ENCODE data around the gene DSCAM. TPM values are rescaled to one million over a fixed set of nuclear protein-coding genes. Genes with fewer than 3 reads are reported as not detected.

The DSCAM gene
- total RNA-seq, 1 donor from 2014 or later: not detected

- H3K36me3 ChIP-seq: no peaks in the 10 kb centered on the region
- Mint-ChIP-seq H3K4me3 (no peak overlapping the region), H3K36me3 (no peaks in the 10 kb centered on the region), H3K4me1 (peaks cover 6% of the 10 kb centered on the region), H3K27ac (no peak overlapping the region), H3K9me3 (no peaks in the 10 kb centered on the region), H3K27me3 (ENCODE audit: insufficient read depth, low read depth) (peaks cover 25% of the 10 kb centered on the region)
- H3F3A ChIP-seq (ENCODE audit: low read depth): peaks cover 7% of the 10 kb centered on the region
- TF ChIP-seq CTCF (IDR thresholded peaks at IDR 0.05) (no peak), EZH2 (IDR thresholded peaks at IDR 0.05) (no peak), EZH2phosphoT487 (IDR thresholded peaks at IDR 0.05) (no peak)
- peaks cover 5% of the 10 kb centered on the region for H3K4me1 ChIP-seq
- H3K79me2 ChIP-seq (ENCODE audit: low read depth): no peaks in the 10 kb centered on the region
- no peaks in the 10 kb centered on the region for H4K20me1 ChIP-seq (ENCODE audit: low read depth)
- H3K9me3 ChIP-seq (ENCODE audit: low read depth): no peaks in the 10 kb centered on the region
- DNase-seq (ENCODE audit: low spot score): no peak
- no peak overlapping the region for H3K27ac ChIP-seq
- H3K4me3 ChIP-seq: no peak overlapping the region
- peaks cover 38% of the 10 kb centered on the region for H3K27me3 ChIP-seq
- H3K4me2 ChIP-seq: no peak overlapping the region
- H3K9ac ChIP-seq: no peak overlapping the region
- H2AFZ ChIP-seq (replicated peaks): no peak overlapping the region
Measured at GRCh38 chr21:40850071-40850470, 3.1 kb upstream of the DSCAM start.

- Mint-ChIP-seq H3K36me3 (no peaks in the 10 kb centered on the region), H3K4me3 (no peak overlapping the region)
Measured at GRCh38 chr21:40847951-40848350, 993 bp upstream of the DSCAM start.

GRCh38 chr21:40846103-40846502 lies 855 bp downstream of the DSCAM start:
- Mint-ChIP-seq H3K4me3 (peak overlapping the region; percentile 48), H3K27me3 (ENCODE audit: insufficient read depth, low read depth) (peaks cover 33% of the 10 kb centered on the region)
- peaks cover 72% of the 10 kb centered on the region for H3K27me3 ChIP-seq

More at GRCh38 chr21:40847951-40848350, 993 bp upstream of the DSCAM start:
- peak; percentile 17 for TF ChIP-seq CTCF (IDR thresholded peaks at IDR 0.05)
- TF ChIP-seq EZH2phosphoT487 (IDR thresholded peaks at IDR 0.05): no peak
- TF ChIP-seq EZH2 (IDR thresholded peaks at IDR 0.05): no peak
- H2AFZ ChIP-seq (replicated peaks): no peak overlapping the region
- H3F3A ChIP-seq (ENCODE audit: low read depth): peaks cover 7% of the 10 kb centered on the region
- no peak overlapping the region for H3K4me2 ChIP-seq
- no peaks in the 10 kb centered on the region for H4K20me1 ChIP-seq (ENCODE audit: low read depth)
- Mint-ChIP-seq H3K9me3 (no peaks in the 10 kb centered on the region), H3K4me1 (peaks cover 6% of the 10 kb centered on the region), H3K27ac (no peak overlapping the region), H3K27me3 (ENCODE audit: insufficient read depth, low read depth) (peaks cover 25% of the 10 kb centered on the region)
- H3K27ac ChIP-seq: no peak overlapping the region
- H3K79me2 ChIP-seq (ENCODE audit: low read depth): no peaks in the 10 kb centered on the region
- H3K9ac ChIP-seq: no peak overlapping the region
- peaks cover 54% of the 10 kb centered on the region for H3K27me3 ChIP-seq
- no peaks in the 10 kb centered on the region for H3K9me3 ChIP-seq (ENCODE audit: low read depth)
- peak; percentile 31 for DNase-seq (ENCODE audit: low spot score)
- peaks cover 5% of the 10 kb centered on the region for H3K4me1 ChIP-seq
- H3K36me3 ChIP-seq: no peaks in the 10 kb centered on the region
- H3K4me3 ChIP-seq: no peak overlapping the region

More at GRCh38 chr21:40846103-40846502, 855 bp downstream of the DSCAM start:
- Histone ChIP-seq H3K79me2 (ENCODE audit: low read depth) (no peaks in the 10 kb centered on the region), H3K4me1 (peaks cover 11% of the 10 kb centered on the region), H4K20me1 (ENCODE audit: low read depth) (no peaks in the 10 kb centered on the region), H3K9me3 (ENCODE audit: low read depth) (no peaks in the 10 kb centered on the region), H3K4me2 (peak overlapping the region; percentile 70), H2AFZ (replicated peaks) (no peak overlapping the region), H3K36me3 (no peaks in the 10 kb centered on the region), H3K9ac (no peak overlapping the region), H3K27ac (no peak overlapping the region), H3F3A (ENCODE audit: low read depth) (peaks cover 7% of the 10 kb centered on the region), H3K4me3 (peak overlapping the region; percentile 19)
- H3K9me3 Mint-ChIP-seq: no peaks in the 10 kb centered on the region
- no peaks in the 10 kb centered on the region for H3K36me3 Mint-ChIP-seq
- H3K4me1 Mint-ChIP-seq: peaks cover 9% of the 10 kb centered on the region
- DNase-seq (ENCODE audit: low spot score): no peak
- TF ChIP-seq CTCF (IDR thresholded peaks at IDR 0.05): no peak
- no peak for TF ChIP-seq EZH2phosphoT487 (IDR thresholded peaks at IDR 0.05)
- no peak for TF ChIP-seq EZH2 (IDR thresholded peaks at IDR 0.05)
- H3K27ac Mint-ChIP-seq: no peak overlapping the region
